ENCODE results near the gene OR2T33.
A peak's percentile ranks its signal among the peaks of the same experiment; 100 is the strongest.

The OR2T33 gene

GRCh38 chr1:248303324-248303723 is 25.5 kb upstream of the OR2T33 start, which contains the start of gene OR2T12:
OR2T12 (minus strand) TSS chr1:248303424; CDS start chr1:248295578, 7,846 bp downstream.
- TF ChIP-seq TCF12 (IDR thresholded peaks at IDR 0.05; ENCODE audit: low read depth) (no peak), EGR1 (IDR thresholded peaks at IDR 0.05) (no peak), TEAD4 (IDR thresholded peaks at IDR 0.05) (no peak), CREB1 (IDR thresholded peaks at IDR 0.05; ENCODE audit: low read depth) (no peak), RAD21 (IDR thresholded peaks at IDR 0.05; ENCODE audit: low read depth) (no peak)
- TF ChIP-seq, protein P1, sequence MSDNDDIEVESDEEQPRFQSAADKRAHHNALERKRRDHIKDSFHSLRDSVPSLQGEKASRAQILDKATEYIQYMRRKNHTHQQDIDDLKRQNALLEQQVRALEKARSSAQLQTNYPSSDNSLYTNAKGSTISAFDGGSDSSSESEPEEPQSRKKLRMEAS (IDR thresholded peaks at IDR 0.05) = no peak

- TF ChIP-seq TAF1 (IDR thresholded peaks at IDR 0.05; ENCODE audit: low read depth) (no peak), REST (IDR thresholded peaks at IDR 0.05; ENCODE audit: low read depth) (no peak), EGR1 (IDR thresholded peaks at IDR 0.05) (no peak), USF1 (IDR thresholded peaks at IDR 0.05) (no peak), FOXM1 (IDR thresholded peaks at IDR 0.05; ENCODE audit: borderline replicate concordance, low read depth) (no peak), YY1 (IDR thresholded peaks at IDR 0.05; ENCODE audit: low read depth) (no peak), NFIC (IDR thresholded peaks at IDR 0.05) (no peak)
Observed at GRCh38 chr1:248288391-248288790, 10.6 kb upstream of the OR2T33 start.

DNA sequence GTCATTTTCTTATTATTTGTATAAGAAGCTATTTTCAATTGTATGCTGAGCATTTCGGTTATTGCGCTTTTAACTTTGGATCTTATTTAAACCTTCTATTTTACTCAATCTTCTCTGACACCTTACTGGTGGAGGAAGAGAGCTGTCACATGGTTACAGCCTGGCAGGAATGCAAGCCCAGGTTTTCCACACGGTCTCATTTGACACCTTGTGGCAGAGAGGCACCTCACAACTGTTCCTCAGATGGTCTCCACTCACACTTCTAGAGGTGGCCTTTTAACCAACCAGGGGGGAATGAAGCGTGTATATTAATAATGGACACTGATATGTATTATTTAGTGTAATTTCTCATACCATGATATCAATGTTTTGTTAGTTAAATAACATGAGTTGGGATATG is 9.6 kb downstream of the OR2T33 start:
- TF ChIP-seq TCF12 (IDR thresholded peaks at IDR 0.05; ENCODE audit: low read depth) (no peak), USF1 (IDR thresholded peaks at IDR 0.05) (no peak), CEBPB (IDR thresholded peaks at IDR 0.05) (no peak), ZBTB7A (IDR thresholded peaks at IDR 0.05; ENCODE audit: low read depth) (no peak), EP300 (IDR thresholded peaks at IDR 0.05; ENCODE audit: borderline replicate concordance) (no peak), REST (IDR thresholded peaks at IDR 0.05; ENCODE audit: low read depth) (no peak), CREB1 (IDR thresholded peaks at IDR 0.05; ENCODE audit: low read depth) (no peak), TAF1 (IDR thresholded peaks at IDR 0.05; ENCODE audit: low read depth) (no peak), NFIC (IDR thresholded peaks at IDR 0.05) (no peak), YY1 (IDR thresholded peaks at IDR 0.05; ENCODE audit: low read depth) (no peak), RAD21 (IDR thresholded peaks at IDR 0.05; ENCODE audit: low read depth) (no peak), FOXM1 (IDR thresholded peaks at IDR 0.05; ENCODE audit: borderline replicate concordance, low read depth) (no peak), TEAD4 (IDR thresholded peaks at IDR 0.05) (no peak), EGR1 (IDR thresholded peaks at IDR 0.05) (no peak)
- TF ChIP-seq, protein P1 (IDR thresholded peaks at IDR 0.05) = no peak

- TF ChIP-seq RAD21 (IDR thresholded peaks at IDR 0.05; ENCODE audit: low read depth) (peak; percentile 54), TEAD4 (IDR thresholded peaks at IDR 0.05) (no peak)
Observed at GRCh38 chr1:248243204-248243603, 34.6 kb downstream of the OR2T33 start.

GRCh38 chr1:248239478-248239877 is 38.3 kb downstream of the OR2T33 start:
- TF ChIP-seq REST (IDR thresholded peaks at IDR 0.05; ENCODE audit: low read depth) = no peak
- TF ChIP-seq TEAD4 (IDR thresholded peaks at IDR 0.05) = no peak
- TF ChIP-seq ZBTB7A (IDR thresholded peaks at IDR 0.05; ENCODE audit: low read depth) = no peak
- no peak for TF ChIP-seq EP300 (IDR thresholded peaks at IDR 0.05; ENCODE audit: borderline replicate concordance)
- TF ChIP-seq TAF1 (IDR thresholded peaks at IDR 0.05; ENCODE audit: low read depth) = no peak
- TF ChIP-seq EGR1 (IDR thresholded peaks at IDR 0.05) = no peak
- TF ChIP-seq YY1 (IDR thresholded peaks at IDR 0.05; ENCODE audit: low read depth) = no peak
